OCI-LY3 (cell line): ENCODE results near the gene MOXD1.

Source experiments
- CTCF ChIP-seq: fragments of 200-600, 300-600 bp; sonication (generic); IDR thresholded peaks from 2 replicates; pipeline ENCODE4 v1.5.1; 2014; ENCODE audit warnings: antibody characterized with exemption, low read length, low read depth
- EZH2phosphoT487 ChIP-seq: fragments of 200-600 bp; shearing (Covaris generic); IDR thresholded peaks from 2 replicates; pipeline ENCODE4 v1.6.1; 2018; ENCODE audit warnings: antibody characterized with exemption, mixed run types, low read depth

GRCh38 chr6:132392792-132393191, 8.5 kb downstream of the MOXD1 start:
- TF ChIP-seq CTCF = peak; percentile 57
- no peak for TF ChIP-seq EZH2phosphoT487
